Measurements from ENCODE around the gene FAIM2. TPM values are rescaled to one million over a fixed set of nuclear protein-coding genes. Genes with fewer than 3 reads are reported as not detected.

FAIM2 gene
- total RNA-seq, 5 donors from 2014 or later (not counting 1 experiment from before 2014, with no cell fraction given), result 0.25 to 0.30 TPM; not detected in 3

DNA sequence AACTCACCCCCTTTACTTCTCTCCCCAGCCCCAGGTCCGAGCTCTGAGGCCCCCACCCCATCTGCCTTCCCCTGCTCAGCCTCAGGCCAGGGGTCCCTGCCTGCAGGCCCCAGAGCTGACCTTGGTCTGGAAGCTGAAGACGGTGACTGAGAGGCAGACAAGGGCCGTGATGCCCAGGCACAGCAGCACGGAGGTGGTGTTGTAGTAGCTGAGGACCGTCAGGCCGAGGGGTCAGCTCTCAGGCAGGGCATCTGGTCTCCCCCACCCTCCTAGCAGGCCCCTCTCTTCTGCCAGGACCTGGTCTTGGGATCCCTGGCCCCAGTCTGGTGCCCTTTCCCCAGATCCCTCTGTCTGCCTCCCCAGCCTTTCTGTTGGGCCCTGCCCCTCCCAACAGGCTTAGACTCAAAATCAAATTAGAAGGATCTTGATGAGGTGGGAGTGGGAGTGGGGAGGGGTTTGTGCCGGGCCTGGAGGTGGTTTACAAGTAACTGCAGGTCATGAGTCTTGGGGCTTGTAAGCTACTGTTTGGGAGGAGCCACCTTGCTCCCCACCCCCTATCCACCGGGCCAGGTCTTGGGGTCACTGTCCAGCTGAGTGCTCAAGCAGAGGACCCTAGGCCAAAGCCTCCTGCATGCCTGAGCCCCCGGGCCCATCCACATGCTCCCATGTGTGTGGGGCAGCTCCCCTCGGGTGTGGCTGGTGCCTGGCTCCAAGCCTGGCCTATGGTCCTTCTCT is 14.2 kb downstream of the FAIM2 start:
- H3K9me3 ChIP-seq, result no peaks in the 10 kb centered on the region
- no peak for ATAC-seq (replicated peaks in 1 of 4)
- DNase-seq, result no peak
- POLR2A ChIA-PET, result interaction anchor here in 1 of 2 donors (0.6 kb wide), 1 partner anchor 194 kb away, joined by 4 read pairs; no protein-coding TSS in a partner anchor
- peaks cover 7 to 10% of the 10 kb centered on the region in 2 donors for H3K27me3 Mint-ChIP-seq
- H3K27me3 ChIP-seq (replicated peaks in 1 of 2; ENCODE audit: control insufficient read depth in 2 of 2, extremely low read depth in 1 of 2, insufficient read depth in 2 of 2, low read length in 1 of 2), result peaks cover 0 to 45% of the 10 kb centered on the region in 2 experiments
- H3K27ac ChIP-seq (ENCODE audit: low read length), result no peak overlapping the region
- H3K27ac Mint-ChIP-seq, result peak overlapping the region in 1 of 2 donors; percentile 19
- H3K36me3 ChIP-seq (ENCODE audit: control insufficient read depth in 2 of 2, extremely low read depth in 1 of 2, insufficient read depth in 1 of 2, low read length in 1 of 2), result no peaks in the 10 kb centered on the region
- H3K4me1 Mint-ChIP-seq, result no peaks in the 10 kb centered on the region
- no peak overlapping the region for H3K4me3 Mint-ChIP-seq
- no peak overlapping the region for H3K4me3 ChIP-seq (ENCODE audit: control insufficient read depth in 1 of 2, extremely low read depth in 1 of 2, low read length in 1 of 2)
- H3K9me3 Mint-ChIP-seq, result no peaks in the 10 kb centered on the region
- WGBS (ENCODE audit: insufficient coverage), result 57% methylated on average over 1 of the region's 10 CpGs
- H3K36me3 Mint-ChIP-seq, result no peaks in the 10 kb centered on the region
- CTCF ChIA-PET, result interaction anchor here in 1 of 2 donors (1.5 kb wide), 1 partner anchor 78 kb away, joined by 4 read pairs; no protein-coding TSS in a partner anchor
- no peaks in the 10 kb centered on the region for H3K4me1 ChIP-seq (ENCODE audit: control insufficient read depth in 1 of 2, extremely low read depth in 1 of 2, insufficient read depth in 2 of 2, low read length in 2 of 2)

DNA sequence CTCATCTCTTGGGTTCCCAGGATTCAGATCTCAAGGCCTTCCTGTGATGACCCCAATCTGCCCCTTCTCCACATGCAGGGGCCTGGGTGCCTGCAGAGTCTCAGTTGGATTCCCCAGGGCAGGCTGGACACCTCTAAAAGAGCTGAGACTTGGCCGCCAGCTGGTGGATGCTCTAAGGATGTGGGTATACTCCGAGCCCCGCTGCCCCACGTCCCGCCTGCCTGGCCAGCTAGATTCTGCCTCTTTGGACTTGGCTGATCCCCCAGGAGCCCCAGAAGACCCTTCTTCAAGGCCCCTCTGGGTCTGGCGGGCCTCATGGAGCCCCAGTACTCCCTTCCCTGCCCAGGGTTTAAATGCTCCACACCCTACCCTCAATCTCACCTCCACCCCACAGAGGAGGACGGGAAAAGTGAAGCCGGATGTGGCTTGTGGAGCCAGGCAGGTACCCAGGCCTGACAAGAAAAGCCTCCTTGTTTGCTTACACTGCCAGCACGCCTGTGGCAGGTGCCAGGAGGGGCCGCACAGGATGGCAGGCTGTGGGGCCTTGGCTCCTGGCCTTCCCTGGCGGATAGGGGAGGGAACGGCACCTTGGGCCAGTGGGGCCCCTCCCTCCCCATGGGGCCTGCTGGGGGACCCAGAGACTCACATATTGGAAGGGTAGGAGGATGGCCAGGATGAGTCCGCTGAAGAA is 15.1 kb downstream of the FAIM2 start:
- ATAC-seq (replicated peaks in 1 of 4) (peak in 1 of 4 experiments; percentile 32), DNase-seq (no peak)
- no peaks in the 10 kb centered on the region for H3K36me3 Mint-ChIP-seq
- peak overlapping the region in 1 of 2 donors; percentile 19 for H3K27ac Mint-ChIP-seq
- no peak overlapping the region for H3K27ac ChIP-seq (ENCODE audit: low read length)
- no peaks in the 10 kb centered on the region for H3K4me1 ChIP-seq (ENCODE audit: control insufficient read depth in 1 of 2, extremely low read depth in 1 of 2, insufficient read depth in 2 of 2, low read length in 2 of 2)
- H3K9me3 Mint-ChIP-seq, result no peaks in the 10 kb centered on the region
- peaks cover 0 to 47% of the 10 kb centered on the region in 2 experiments for H3K27me3 ChIP-seq (replicated peaks in 1 of 2; ENCODE audit: control insufficient read depth in 2 of 2, extremely low read depth in 1 of 2, insufficient read depth in 2 of 2, low read length in 1 of 2)
- 92% methylated on average over 13 of the region's 13 CpGs for WGBS (ENCODE audit: insufficient coverage)
- POLR2A ChIA-PET, result no interaction called here
- H3K36me3 ChIP-seq (ENCODE audit: control insufficient read depth in 2 of 2, extremely low read depth in 1 of 2, insufficient read depth in 1 of 2, low read length in 1 of 2), result no peaks in the 10 kb centered on the region
- no peak overlapping the region for H3K4me3 ChIP-seq (ENCODE audit: control insufficient read depth in 1 of 2, extremely low read depth in 1 of 2, low read length in 1 of 2)
- no peaks in the 10 kb centered on the region for H3K4me1 Mint-ChIP-seq
- no peaks in the 10 kb centered on the region for H3K9me3 ChIP-seq
- CTCF ChIA-PET, result interaction anchor here in 1 of 2 donors (0.6 to 1.5 kb wide), 2 partner anchors 79 to 673 kb away, joined by 3 to 4 read pairs; no protein-coding TSS in a partner anchor
- no peak overlapping the region for H3K4me3 Mint-ChIP-seq
- peaks cover 7 to 15% of the 10 kb centered on the region in 2 donors for H3K27me3 Mint-ChIP-seq

DNA sequence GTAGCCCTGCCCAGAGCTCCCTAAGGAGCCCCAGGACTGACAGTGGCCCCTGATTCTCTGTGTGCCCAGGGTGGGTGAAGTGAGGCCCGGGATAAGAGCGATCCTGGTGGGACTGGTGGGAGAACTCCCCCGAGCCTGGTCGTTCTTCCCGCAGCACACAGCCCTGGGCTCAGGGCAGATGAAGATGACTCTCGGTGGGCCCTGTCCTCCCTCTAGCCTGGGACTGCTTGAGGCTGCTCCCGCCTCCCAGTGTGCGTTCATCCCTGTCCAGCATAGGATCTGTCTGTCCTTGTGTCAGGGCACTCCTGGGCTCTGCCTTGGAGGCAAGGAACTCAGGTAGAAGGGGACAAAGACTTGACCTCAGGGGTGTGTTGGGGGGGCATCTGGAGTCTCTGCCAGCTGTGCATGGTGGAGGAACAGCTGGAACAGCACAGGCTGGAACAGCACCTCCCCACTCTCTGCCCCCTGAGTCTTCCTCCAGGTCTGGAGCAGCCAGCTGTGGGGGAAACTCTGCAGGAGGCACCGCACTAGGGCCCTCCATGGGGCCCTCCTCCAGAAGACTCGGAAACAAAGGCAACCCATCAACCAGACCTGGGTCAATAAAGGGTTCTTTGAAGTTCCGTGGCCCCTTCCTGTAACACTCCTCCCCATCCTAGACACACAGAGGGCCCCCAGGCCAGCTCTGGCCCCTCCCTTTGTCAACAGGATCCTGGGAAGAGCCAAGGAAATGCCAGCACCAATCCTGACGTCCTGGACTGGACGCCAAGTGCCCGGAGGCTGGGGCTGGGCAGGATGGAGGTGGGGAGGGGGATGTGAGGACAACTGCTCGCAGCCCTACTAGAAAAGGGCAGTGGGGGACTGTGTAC is 15.9 kb downstream of the FAIM2 start:
- Mint-ChIP-seq H3K27ac (no peak overlapping the region), H3K4me1 (no peaks in the 10 kb centered on the region), H3K4me3 (no peak overlapping the region), H3K27me3 (peaks cover 7 to 17% of the 10 kb centered on the region in 2 donors), H3K9me3 (no peaks in the 10 kb centered on the region), H3K36me3 (no peaks in the 10 kb centered on the region)
- Histone ChIP-seq H3K9me3 (no peaks in the 10 kb centered on the region), H3K36me3 (ENCODE audit: control insufficient read depth in 2 of 2, extremely low read depth in 1 of 2, insufficient read depth in 1 of 2, low read length in 1 of 2) (no peaks in the 10 kb centered on the region), H3K4me3 (ENCODE audit: control insufficient read depth in 1 of 2, extremely low read depth in 1 of 2, low read length in 1 of 2) (no peak overlapping the region), H3K27me3 (replicated peaks in 1 of 2; ENCODE audit: control insufficient read depth in 2 of 2, extremely low read depth in 1 of 2, insufficient read depth in 2 of 2, low read length in 1 of 2) (peaks cover 0 to 43% of the 10 kb centered on the region in 2 experiments), H3K4me1 (ENCODE audit: control insufficient read depth in 1 of 2, extremely low read depth in 1 of 2, insufficient read depth in 2 of 2, low read length in 2 of 2) (no peaks in the 10 kb centered on the region), H3K27ac (ENCODE audit: low read length) (no peak overlapping the region)
- ChIA-PET POLR2A (no interaction called here), CTCF (interaction anchor here in 1 of 2 donors (0.6 kb wide), 1 partner anchor 672 kb away, joined by 3 read pairs; no protein-coding TSS in a partner anchor)
- DNase-seq, result no peak
- 85% methylated on average over 12 of the region's 15 CpGs for WGBS (ENCODE audit: insufficient coverage)
- no peak for ATAC-seq (replicated peaks in 1 of 4)

DNA sequence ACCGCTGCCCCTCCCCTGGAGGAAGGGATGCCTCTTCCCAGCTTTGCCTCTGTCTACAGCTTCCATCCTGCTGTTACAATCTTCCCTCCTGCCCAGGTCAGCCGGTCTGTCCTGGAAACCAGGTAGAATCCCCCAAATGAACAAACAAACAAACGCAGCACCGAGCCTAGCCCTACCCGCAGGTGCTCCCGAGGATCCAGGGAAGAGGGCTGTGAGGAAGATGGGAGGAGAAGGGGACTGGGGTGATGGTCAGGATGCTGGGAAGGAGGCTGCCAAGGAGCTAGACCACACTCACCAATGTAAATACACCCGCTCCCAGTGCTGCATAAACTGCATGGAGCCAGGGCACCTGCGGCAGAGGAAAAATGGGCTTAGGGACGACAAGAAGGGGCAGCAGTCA is 16.6 kb downstream of the FAIM2 start:
- Histone ChIP-seq H3K4me3 (ENCODE audit: control insufficient read depth in 1 of 2, extremely low read depth in 1 of 2, low read length in 1 of 2) (no peak overlapping the region), H3K4me1 (ENCODE audit: control insufficient read depth in 1 of 2, extremely low read depth in 1 of 2, insufficient read depth in 2 of 2, low read length in 2 of 2) (no peaks in the 10 kb centered on the region), H3K9me3 (no peaks in the 10 kb centered on the region), H3K27ac (ENCODE audit: low read length) (no peak overlapping the region), H3K27me3 (replicated peaks in 1 of 2; ENCODE audit: control insufficient read depth in 2 of 2, extremely low read depth in 1 of 2, insufficient read depth in 2 of 2, low read length in 1 of 2) (peaks cover 0 to 42% of the 10 kb centered on the region in 2 experiments), H3K36me3 (ENCODE audit: control insufficient read depth in 2 of 2, extremely low read depth in 1 of 2, insufficient read depth in 1 of 2, low read length in 1 of 2) (no peaks in the 10 kb centered on the region)
- no peak for DNase-seq
- Mint-ChIP-seq H3K36me3 (no peaks in the 10 kb centered on the region), H3K27ac (no peak overlapping the region), H3K4me1 (no peaks in the 10 kb centered on the region), H3K27me3 (peaks cover 7 to 17% of the 10 kb centered on the region in 2 donors), H3K9me3 (no peaks in the 10 kb centered on the region), H3K4me3 (no peak overlapping the region)
- ChIA-PET POLR2A (no interaction called here), CTCF (no interaction called here)
- ATAC-seq (replicated peaks in 1 of 4), result no peak
- WGBS (ENCODE audit: insufficient coverage), result 77% methylated on average over 4 of the region's 9 CpGs

DNA sequence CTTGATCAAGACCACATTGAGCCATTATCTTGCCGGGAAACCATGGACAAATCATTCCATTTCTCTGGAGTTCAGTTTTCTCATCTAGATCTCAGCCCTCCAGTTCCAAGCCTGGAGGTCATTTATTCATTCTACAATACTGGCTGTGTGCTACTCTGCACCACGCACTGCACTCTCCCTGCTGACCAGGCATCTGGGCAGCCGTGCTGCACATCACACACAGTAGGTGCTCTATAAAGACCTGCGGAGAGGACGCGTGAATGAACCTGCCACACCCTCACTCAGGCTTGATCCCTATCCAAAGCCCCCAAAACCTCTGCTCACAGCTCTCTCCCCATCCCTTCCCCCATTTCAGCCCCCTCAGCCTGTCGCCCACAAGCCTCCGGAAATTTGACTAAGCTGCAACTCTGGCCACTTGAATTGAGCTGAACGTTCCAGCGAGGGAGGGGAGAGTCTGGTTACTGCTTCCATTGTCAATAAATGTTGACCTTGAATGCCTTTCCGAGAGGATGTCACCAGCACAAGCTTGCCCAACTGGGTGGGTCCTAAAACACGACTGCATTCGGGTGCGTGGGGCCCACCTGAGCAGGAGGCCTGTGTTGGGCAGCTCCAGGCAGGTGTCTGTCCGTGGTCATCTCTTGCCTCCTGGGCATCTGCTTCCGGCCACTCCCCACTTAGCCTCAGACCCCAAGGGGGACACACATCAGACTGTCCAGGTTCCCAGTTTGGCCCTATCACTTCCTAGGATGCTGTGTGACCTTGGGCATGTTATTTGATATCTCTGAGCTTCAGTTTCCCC is 17.8 kb downstream of the FAIM2 start:
- Mint-ChIP-seq H3K27me3 (peaks cover 7 to 17% of the 10 kb centered on the region in 2 donors), H3K4me3 (no peak overlapping the region), H3K36me3 (no peaks in the 10 kb centered on the region), H3K27ac (no peak overlapping the region), H3K9me3 (no peaks in the 10 kb centered on the region), H3K4me1 (no peaks in the 10 kb centered on the region)
- DNase-seq (no peak), ATAC-seq (replicated peaks in 1 of 4) (no peak)
- POLR2A ChIA-PET, result no interaction called here
- Histone ChIP-seq H3K9me3 (no peaks in the 10 kb centered on the region), H3K27ac (ENCODE audit: low read length) (no peak overlapping the region), H3K27me3 (replicated peaks in 1 of 2; ENCODE audit: control insufficient read depth in 2 of 2, extremely low read depth in 1 of 2, insufficient read depth in 2 of 2, low read length in 1 of 2) (peaks cover 0 to 37% of the 10 kb centered on the region in 2 experiments), H3K36me3 (ENCODE audit: control insufficient read depth in 2 of 2, extremely low read depth in 1 of 2, insufficient read depth in 1 of 2, low read length in 1 of 2) (no peaks in the 10 kb centered on the region), H3K4me1 (ENCODE audit: control insufficient read depth in 1 of 2, extremely low read depth in 1 of 2, insufficient read depth in 2 of 2, low read length in 2 of 2) (no peaks in the 10 kb centered on the region), H3K4me3 (ENCODE audit: control insufficient read depth in 1 of 2, extremely low read depth in 1 of 2, low read length in 1 of 2) (no peak overlapping the region)
- WGBS (ENCODE audit: insufficient coverage), result 77% methylated on average over 14 of the region's 16 CpGs
- CTCF ChIA-PET, result interaction anchor here (0.6 kb wide), 2 partner anchors 38 to 975 kb away, joined by 4 to 7 read pairs; no protein-coding TSS in a partner anchor
